Mucosa of rectum (tissue), 2 donors: ENCODE measurements around the gene STOML1.
"Not testable (repeated sequence)": the region's sequence is repeated elsewhere in the genome, so short reads cannot be mapped to it uniquely, and the experiment has no call there.

Source experiments
- H3K27ac ChIP-seq, 2 donors: one replicate each; pipeline ENCODE4 v1.7.0; 2013; ENCODE audit warnings: inconsistent platforms in 2 of 2, low read depth in 2 of 2, low read length in 2 of 2
- H3K27me3 ChIP-seq, 2 donors: one replicate each; pipeline ENCODE4 v1.7.0; 2013; ENCODE audit warnings: low read length in 2 of 2; ENCODE audit not compliant: control insufficient read depth in 2 of 2, insufficient read depth in 2 of 2
- H3K36me3 ChIP-seq, 2 donors: one replicate each; pipeline ENCODE4 v1.7.0; 2013; ENCODE audit warnings: low read length in 2 of 2; ENCODE audit not compliant: control insufficient read depth in 2 of 2, insufficient read depth in 2 of 2
- H3K4me1 ChIP-seq, 2 donors: one replicate each; pipeline ENCODE4 v1.7.0; 2013; ENCODE audit warnings: low read length in 2 of 2, mild to moderate bottlenecking in 1 of 2; ENCODE audit not compliant: control insufficient read depth in 2 of 2, insufficient read depth in 2 of 2
- H3K4me3 ChIP-seq, 2 donors: one replicate each; pipeline ENCODE4 v1.7.0; 2013; ENCODE audit warnings: low read length in 2 of 2
- H3K9ac ChIP-seq, 2 donors: one replicate each; pipeline ENCODE4 v1.7.0; 2013; ENCODE audit warnings: low read length in 2 of 2, low read depth in 1 of 2, mild to moderate bottlenecking in 1 of 2
- H3K9me3 ChIP-seq, 2 donors: one replicate each; pipeline ENCODE4 v1.7.0; 2013; ENCODE audit warnings: low read length in 2 of 2; ENCODE audit not compliant: control insufficient read depth in 2 of 2
- donor health status: healthy.
- donor health status: Normal muscosa, but diverticular disease.

Gene STOML1

DNA sequence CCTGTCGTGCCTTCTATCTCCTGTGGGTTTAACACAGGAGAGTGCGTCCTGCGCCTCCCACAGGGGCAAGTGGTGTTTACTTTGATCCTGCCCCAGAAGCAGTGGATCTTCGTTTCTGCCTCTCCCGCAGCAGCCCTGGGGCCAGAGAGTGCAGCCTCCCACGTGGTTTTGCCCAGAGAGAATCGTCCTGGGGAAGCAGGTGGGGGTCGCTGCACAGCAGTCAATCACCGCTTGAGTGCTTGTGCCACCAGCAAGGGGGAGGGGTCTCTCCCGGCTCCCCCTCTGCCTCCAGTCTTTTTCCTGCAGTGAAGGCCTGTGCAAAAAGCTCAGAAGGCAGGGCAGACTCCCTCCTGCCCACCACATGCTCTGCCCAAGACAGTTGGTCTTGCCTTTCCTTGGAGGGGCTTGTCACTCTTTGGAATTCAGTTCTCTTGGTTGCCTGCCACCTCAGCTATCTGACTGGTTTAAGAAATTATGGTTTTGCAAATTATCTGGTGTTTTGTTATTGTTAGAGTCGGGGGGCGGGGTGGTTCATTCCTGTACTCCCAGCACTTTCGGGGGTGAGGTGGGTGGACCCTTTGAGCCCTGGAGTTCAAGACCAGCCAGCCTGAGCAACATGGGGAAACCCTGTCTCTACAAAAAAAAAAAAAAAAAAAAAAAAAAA, 26.9 kb downstream of the STOML1 start:
- Histone ChIP-seq H3K36me3 (no peaks in the 10 kb centered on the region), H3K9me3 (no peaks in the 10 kb centered on the region), H3K4me1 (peaks cover 5% of the 10 kb centered on the region in 2 donors), H3K9ac (peak overlapping the region; percentile 19 to 26), H3K4me3 (peak overlapping the region in 1 of 2 donors; percentile 50), H3K27me3 (no peaks in the 10 kb centered on the region), H3K27ac (peak overlapping the region in 1 of 2 donors; percentile 21)

DNA sequence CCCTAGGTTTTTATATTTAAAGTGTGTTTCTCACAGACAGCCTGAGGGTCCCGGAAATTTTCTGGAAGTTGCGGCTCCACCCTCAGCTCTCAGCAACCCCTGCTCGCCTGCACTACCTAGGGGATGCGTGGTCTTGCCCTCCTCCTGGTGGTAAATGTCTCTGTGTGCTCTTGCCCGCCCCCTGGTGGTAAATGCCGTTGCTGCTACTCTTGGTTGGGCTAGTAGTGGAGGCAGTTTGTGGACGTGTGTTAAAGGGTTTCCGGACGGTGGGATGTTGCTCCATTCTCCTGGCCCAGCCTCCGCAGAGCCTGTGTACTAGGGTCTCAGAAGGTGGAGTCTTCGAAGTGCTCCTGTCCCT, 27.4 kb downstream of the STOML1 start:
- H3K27ac ChIP-seq, result peak overlapping the region in 1 of 2 donors; percentile 21
- H3K36me3 ChIP-seq, result no peaks in the 10 kb centered on the region
- peak overlapping the region in 1 of 2 donors; percentile 50 for H3K4me3 ChIP-seq
- peak overlapping the region; percentile 19 to 26 for H3K9ac ChIP-seq
- no peaks in the 10 kb centered on the region for H3K27me3 ChIP-seq
- no peaks in the 10 kb centered on the region for H3K9me3 ChIP-seq
- H3K4me1 ChIP-seq, result peaks cover 5% of the 10 kb centered on the region in 2 donors

DNA sequence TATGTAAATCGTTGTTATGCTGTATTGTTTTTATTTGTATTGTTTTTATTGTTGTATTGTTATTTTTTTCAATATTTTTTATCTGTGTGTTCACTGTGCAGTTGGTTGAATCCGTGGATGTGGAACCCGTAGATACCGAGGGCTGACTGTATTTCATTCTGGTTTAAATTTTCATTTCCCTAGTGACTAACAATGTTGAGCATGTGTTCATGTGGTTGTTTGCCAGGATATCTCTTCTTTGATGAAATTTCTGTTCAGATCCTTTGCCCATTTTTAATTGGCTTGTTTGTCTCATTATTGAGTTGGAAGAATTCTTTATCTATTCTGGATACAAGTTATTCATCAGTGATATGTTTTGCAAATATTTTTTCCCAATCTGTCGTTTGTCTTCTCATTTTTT, 29.7 kb downstream of the STOML1 start:
- Histone ChIP-seq H3K36me3 (no peaks in the 10 kb centered on the region), H3K4me1 (peaks cover 5% of the 10 kb centered on the region in 2 donors), H3K27ac (no peak overlapping the region), H3K9me3 (no peaks in the 10 kb centered on the region), H3K9ac (no peak overlapping the region), H3K4me3 (no peak overlapping the region), H3K27me3 (peaks cover 0 to 3% of the 10 kb centered on the region in 2 donors)

DNA sequence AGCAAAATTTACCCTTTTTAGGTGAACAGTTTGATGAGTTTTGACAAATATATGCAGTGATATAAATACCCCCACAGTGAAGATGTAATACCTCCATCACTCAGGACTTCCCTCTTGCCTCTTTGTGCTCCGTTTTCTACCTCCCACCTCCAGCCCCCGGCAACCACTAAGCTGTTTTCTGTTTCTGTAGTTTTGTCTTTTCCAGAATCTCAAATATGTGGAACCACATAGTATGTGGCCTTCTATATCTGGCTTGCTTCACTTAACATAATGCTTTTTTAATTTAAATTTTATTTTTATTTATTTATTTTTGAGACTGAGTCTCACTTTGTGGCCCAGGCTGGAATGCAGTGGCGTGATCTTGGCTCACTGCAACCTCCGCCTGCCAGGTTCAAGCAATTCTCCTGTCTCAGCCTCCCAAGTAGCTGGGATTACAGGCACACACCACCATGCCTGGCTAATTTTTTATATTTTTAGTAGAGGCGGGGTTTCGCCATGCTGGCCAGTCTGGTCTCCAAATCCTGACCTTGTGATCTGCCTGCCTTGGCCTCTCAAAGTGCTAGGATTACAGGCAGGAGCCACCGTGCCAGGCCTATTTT, 31.5 kb downstream of the STOML1 start:
- H3K27me3 ChIP-seq, H3K36me3 ChIP-seq, H3K9ac ChIP-seq, H3K4me3 ChIP-seq, H3K9me3 ChIP-seq, H3K27ac ChIP-seq, H3K4me1 ChIP-seq: not testable (repeated sequence)

DNA sequence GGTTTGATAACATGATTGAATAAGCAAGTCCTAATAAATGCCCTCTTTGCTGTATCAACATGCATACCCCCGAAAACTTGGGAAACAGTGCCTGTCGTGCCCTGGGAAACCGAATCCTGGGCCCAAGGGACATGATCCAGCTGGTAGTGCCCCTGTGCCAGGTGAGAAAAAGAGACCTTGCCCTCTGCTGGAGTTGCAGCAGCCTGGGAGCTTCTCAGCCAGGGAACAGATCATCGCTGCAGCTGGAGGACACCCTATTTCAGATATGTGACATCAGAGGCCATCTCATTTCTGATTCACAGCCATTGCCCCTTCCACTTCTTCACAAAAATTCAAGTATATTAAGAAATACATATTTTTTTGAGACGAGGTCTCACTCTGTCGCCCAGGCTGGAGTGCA, 32.3 kb downstream of the STOML1 start:
- Histone ChIP-seq H3K36me3 (no peaks in the 10 kb centered on the region), H3K27me3 (peaks cover 0 to 3% of the 10 kb centered on the region in 2 donors), H3K27ac (no peak overlapping the region), H3K4me3 (no peak overlapping the region), H3K9me3 (no peaks in the 10 kb centered on the region), H3K9ac (no peak overlapping the region), H3K4me1 (peaks cover under 1 to 3% of the 10 kb centered on the region in 2 donors)

DNA sequence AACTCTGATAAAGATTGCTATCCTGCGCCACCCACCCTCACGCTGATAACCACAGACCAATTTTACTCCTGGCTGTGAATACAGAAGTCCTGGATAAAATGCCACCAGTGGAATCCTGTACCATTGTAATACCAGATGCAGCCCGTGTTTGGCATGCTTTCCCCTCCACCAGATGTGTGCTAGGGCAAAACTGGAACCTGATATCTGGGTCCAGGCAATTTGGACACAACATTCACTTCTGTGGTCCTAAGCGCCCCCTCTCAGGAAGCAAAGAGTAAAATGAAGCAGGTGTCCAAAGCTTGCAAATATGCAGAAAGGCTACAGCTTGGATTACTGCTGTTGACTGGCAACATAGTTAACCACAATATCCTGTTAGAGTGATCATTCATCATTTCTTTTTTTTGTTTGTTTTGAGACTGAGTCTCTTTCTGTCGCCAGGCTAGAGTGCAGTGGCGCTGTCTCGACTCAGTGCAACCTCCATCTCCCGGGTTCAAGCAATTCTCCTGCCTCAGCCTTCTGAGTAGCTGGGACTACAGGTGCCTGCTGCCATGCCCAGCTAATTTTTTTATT, 33.0 kb downstream of the STOML1 start:
- peaks cover 0 to 2% of the 10 kb centered on the region in 2 donors for H3K4me1 ChIP-seq
- H3K9me3 ChIP-seq, result no peaks in the 10 kb centered on the region
- no peak overlapping the region for H3K4me3 ChIP-seq
- H3K27me3 ChIP-seq, result peaks cover 0 to 3% of the 10 kb centered on the region in 2 donors
- no peak overlapping the region for H3K27ac ChIP-seq
- no peaks in the 10 kb centered on the region for H3K36me3 ChIP-seq
- H3K9ac ChIP-seq, result no peak overlapping the region

DNA sequence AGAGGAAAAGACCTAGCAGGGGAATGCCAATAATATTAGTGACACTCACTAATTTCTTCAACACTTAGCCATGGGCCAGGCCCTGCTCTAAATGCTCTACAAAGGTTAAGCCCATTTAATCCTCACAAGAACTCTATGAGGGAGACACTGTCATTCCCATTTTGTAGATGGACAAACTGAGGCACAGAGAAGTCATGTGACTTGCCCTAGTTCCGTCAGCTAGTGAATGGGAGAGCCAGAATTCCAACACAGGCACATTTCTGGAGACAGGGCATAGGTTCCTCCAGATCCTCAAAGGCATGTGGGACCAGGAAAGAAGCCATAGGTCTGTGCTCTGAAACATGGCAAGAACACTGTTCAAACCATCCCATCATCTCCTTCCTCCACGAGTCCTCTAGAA, 34.3 kb downstream of the STOML1 start:
- H3K27me3 ChIP-seq, result peaks cover 0 to 3% of the 10 kb centered on the region in 2 donors
- no peaks in the 10 kb centered on the region for H3K9me3 ChIP-seq
- no peak overlapping the region for H3K9ac ChIP-seq
- H3K4me3 ChIP-seq, result no peak overlapping the region
- no peak overlapping the region for H3K27ac ChIP-seq
- H3K36me3 ChIP-seq, result no peaks in the 10 kb centered on the region
- peaks cover 0 to 2% of the 10 kb centered on the region in 2 donors for H3K4me1 ChIP-seq

DNA sequence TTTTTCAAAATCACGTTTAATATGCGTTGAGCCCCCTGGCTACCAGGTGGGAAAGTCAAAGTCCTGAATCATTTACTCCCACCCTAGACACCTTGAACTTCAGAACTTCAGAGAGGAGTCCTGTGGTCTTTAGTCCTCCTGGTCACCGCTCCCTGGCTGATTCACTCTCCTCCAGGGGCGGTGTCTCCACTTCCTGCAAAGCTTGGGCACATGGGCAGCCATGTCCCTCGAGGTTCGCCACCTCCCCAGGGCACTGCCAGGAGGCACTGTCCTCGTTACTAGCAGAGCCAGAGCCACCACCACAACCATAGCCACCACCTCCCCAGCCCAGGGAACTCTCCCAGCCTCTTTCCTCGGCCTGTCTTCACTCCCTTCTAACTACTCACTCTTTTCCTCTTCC, 34.8 kb downstream of the STOML1 start:
- Histone ChIP-seq H3K27ac (no peak overlapping the region), H3K36me3 (no peaks in the 10 kb centered on the region), H3K4me1 (peaks cover 0 to 2% of the 10 kb centered on the region in 2 donors), H3K4me3 (no peak overlapping the region), H3K9ac (no peak overlapping the region), H3K9me3 (no peaks in the 10 kb centered on the region), H3K27me3 (peaks cover 0 to 3% of the 10 kb centered on the region in 2 donors)

DNA sequence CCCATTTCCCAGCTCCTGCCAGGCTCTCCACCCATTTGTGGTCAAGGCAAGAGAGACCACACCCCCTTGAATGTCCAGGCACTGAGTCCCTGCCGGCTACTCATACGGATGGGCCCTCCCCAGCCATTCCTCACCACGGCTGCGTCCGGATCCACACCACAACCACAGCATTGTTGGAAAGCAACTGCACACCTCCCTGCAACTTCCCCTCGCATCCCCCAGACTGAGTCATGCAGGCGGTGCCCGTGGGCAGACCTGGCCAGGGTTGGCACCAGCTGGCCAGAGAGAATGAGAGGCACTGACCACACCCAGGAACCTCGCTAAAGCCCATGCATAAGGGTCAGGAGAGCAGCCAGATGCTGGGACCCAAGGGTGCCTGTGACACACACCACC, 35.4 kb downstream of the STOML1 start:
- Histone ChIP-seq H3K9me3 (no peaks in the 10 kb centered on the region), H3K4me3 (no peak overlapping the region), H3K4me1 (peaks cover under 1 to 5% of the 10 kb centered on the region in 2 donors), H3K36me3 (no peaks in the 10 kb centered on the region), H3K9ac (no peak overlapping the region), H3K27ac (no peak overlapping the region), H3K27me3 (peaks cover 0 to 3% of the 10 kb centered on the region in 2 donors)

DNA sequence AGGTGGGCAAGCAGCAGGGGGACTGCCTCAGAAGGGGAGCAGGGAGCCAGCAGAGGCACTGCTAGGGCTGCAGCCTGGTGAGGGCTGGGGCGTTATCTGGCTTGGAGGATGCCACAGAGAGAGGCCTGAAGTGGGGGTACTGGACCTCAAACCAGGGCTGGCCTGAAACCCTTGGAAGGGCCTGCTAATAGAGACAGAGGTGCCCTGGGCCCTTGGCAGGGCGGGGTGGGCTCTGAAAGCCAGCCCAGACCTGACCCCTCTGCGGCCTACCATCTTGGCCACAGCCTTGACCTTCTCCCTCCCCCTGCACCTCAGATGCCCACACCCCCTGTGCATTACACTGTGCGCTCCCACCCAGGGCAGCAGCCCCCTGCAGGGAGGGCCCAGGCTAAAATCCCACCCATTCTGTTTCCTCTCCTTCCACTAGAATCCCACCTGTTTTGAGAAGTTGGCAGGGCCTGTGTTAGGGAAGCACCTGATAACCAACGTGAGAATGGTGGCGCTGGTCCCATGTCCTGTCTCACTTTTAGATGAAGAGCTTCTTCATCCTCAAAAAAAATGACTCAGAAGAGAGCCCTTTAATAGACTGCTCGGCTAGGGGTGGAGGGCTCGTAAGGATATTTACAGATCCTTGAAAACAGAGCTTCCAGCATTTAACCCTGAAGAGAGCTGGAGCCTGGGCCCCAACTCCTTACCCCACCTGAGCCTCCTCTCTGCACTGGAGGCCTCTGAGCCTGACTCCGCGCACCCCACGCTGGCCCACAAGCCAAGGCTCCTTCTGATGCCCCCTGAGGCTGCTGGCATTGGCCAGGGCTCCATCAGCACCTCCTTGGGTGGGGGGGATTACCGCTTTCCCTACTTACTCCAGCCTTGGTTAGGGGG, 36.0 kb downstream of the STOML1 start:
- no peaks in the 10 kb centered on the region for H3K9me3 ChIP-seq
- H3K36me3 ChIP-seq, result no peaks in the 10 kb centered on the region
- no peak overlapping the region for H3K9ac ChIP-seq
- no peak overlapping the region for H3K4me3 ChIP-seq
- peaks cover 4 to 9% of the 10 kb centered on the region in 2 donors for H3K4me1 ChIP-seq
- no peak overlapping the region for H3K27ac ChIP-seq
- peaks cover 0 to 3% of the 10 kb centered on the region in 2 donors for H3K27me3 ChIP-seq
